Esophagus squamous epithelium (tissue), 4 donors: ENCODE measurements around the gene ZFP36.

ENCODE experiments used
- POLR2A ChIP-seq, 4 donors: fragments of 450-650 bp; IDR thresholded peaks; one replicate each; pipeline ENCODE4 v1.6.1; 2017; ENCODE audit warnings: antibody characterized with exemption in 4 of 4, mild to moderate bottlenecking in 4 of 4, moderate library complexity in 3 of 4
- TF ChIP-seq, protein P1 (sequence below), 6 experiments: fragments of 450-650 bp in 4 of 6; fragments of 200-600 bp in 2 of 6; sonication (generic) in 2 of 6; IDR thresholded peaks; one replicate each; pipeline ENCODE4 v1.5.1; 2016 to 2019; ENCODE audit warnings: antibody characterized with exemption in 6 of 6, mild to moderate bottlenecking in 4 of 6, moderate library complexity in 4 of 6

DNA sequence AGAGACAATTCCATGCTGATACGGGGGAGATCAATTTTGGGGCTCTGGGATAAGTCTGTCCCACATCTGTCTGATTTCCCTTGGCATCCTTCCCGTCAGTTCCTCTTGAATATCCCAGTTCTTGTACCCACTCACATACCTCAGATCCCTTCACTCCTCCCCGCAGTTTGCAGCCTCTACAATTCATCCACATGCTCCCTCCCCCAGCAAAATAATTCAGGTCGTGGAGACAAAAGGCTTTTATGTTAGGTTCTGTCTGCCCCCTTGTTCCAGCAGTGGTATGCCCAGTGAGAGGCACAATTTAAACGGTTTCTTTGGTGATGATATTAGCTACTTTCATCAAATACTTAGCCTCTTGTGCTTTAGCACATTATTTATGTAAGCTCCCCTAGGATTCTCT is 19.5 kb downstream of the ZFP36 start:
- TF ChIP-seq, protein P1, sequence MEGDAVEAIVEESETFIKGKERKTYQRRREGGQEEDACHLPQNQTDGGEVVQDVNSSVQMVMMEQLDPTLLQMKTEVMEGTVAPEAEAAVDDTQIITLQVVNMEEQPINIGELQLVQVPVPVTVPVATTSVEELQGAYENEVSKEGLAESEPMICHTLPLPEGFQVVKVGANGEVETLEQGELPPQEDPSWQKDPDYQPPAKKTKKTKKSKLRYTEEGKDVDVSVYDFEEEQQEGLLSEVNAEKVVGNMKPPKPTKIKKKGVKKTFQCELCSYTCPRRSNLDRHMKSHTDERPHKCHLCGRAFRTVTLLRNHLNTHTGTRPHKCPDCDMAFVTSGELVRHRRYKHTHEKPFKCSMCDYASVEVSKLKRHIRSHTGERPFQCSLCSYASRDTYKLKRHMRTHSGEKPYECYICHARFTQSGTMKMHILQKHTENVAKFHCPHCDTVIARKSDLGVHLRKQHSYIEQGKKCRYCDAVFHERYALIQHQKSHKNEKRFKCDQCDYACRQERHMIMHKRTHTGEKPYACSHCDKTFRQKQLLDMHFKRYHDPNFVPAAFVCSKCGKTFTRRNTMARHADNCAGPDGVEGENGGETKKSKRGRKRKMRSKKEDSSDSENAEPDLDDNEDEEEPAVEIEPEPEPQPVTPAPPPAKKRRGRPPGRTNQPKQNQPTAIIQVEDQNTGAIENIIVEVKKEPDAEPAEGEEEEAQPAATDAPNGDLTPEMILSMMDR (IDR thresholded peaks at IDR 0.05): no peak
- no peak for TF ChIP-seq POLR2A (IDR thresholded peaks at IDR 0.05)
